DMS 273 (cell line): ENCODE data around the gene KIF4B.

Experiments used
- DNase-seq: peaks from one replicate; lab custom pipeline; 2025; ENCODE audit not compliant: unreplicated experiment; lab: John Stamatoyannopoulos, UW

Gene KIF4B

DNA sequence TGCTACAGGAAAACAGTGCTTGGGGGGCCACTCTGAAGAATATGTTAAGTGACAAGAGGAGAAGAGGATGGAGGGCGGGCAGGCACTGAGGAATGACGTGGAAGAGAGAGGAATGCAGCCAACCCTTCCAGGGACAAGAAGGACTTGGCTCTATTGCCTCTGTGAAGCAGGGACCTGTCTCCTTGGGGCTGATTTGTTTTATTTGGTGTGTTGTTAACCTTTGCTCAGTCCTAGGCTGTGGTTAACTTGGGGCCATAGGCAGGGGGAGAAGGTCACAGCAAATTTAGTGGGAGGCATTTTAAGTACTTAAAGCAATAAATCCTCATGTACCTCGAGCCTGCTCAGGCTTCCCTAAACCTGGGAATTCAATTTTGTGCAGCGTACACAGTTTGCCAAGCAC is 39.9 kb downstream of the KIF4B start:
- no peak for DNase-seq

DNA sequence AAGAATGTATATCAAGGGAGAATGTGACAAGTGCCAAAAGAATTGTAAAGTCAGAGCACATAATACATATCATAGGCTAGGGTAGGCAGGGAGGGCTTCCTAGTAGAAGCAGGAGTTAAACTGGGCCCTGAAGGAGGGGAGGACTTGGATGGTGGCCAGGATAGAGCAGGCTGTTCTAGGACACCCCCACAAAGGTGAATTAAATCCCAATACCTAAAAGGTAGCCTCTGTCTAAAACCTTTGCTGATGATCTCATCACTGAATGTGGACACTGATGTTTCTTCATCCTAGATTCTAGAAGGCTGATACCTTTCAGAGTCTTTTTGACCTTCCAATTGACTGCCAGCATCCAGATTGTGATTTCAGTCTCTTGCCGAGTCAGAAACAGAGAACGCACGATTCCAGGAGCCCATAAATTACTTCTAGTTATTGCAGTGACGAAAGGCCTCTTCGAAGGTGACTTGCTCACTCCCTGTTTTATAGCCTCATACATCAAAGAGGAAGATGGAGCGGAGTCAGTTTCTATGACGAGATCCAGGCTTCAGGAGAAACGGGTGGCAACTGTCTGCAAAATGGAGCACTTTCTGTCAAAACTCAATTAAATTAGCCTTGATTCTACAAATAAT is 43.2 kb downstream of the KIF4B start:
- no peak for DNase-seq

DNA sequence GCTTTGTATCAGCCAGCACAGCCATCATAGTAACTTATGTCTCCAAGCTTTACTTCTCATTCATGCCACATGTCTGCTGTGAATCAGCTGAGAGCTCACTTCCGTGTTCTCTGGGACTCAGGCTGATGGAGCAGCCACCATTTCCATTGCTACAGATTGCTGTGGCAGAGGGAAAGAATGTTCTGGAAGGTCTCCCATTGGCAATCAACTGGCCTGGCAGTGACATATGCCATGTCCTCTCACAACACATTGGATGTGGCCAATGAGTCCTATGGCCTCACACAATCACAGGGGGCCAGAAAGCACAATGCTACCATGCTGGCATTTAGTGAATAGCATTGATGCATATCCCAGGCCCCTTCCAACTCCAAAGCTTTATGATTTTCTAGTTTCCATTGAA is 44.1 kb downstream of the KIF4B start:
- no peak for DNase-seq

DNA sequence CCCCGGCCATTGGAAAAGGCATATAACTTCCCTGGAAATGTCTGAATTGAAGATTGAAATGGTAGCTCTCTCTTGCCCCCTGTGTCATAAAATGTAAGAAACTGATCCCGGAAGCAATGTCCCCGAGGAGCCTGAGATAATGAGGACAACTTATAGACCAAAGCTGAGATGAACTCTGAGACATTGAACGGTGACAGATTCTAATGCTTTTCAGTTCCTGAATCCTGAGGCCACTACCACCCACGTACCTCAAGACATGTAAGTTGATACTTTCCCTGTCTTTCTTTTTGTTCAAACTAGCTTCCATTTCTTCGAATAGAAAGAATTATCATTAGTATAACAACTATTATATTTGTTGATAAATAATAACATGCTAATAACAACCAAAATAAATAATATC is 51.0 kb downstream of the KIF4B start:
- no peak for DNase-seq

DNA sequence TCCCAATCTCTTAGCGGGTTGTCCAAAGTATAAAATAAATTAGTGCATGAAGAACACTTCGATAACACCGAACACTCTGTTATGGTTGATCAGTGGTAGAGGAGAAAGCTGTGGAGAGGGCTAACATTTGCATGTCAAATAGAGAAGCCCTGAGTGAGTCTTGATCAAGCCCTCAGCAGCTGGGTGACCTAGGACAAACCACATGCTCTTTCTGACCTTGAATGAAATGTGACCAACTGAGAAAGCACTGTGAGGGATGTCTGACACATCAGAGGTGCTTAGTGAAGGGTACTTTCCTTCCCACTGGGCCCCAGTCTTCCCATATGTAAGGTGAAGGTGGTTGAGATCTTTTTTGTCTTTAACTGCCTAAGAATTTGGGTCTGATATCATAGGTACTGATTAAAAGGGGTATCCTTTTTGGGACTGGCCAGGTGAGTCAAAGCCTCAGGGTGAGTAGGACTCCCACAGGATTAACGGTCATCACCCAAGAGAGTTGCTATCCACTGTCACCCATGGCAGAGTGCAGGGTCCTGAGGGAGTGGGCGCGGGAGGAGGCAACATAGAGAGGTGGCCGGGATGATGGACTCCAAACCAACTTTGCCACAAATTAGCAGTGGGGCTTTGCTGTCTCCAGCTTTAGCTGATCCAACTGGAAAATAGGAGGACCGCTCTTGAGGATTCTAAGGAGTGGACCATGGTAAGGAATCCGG is 53.5 kb downstream of the KIF4B start:
- no peak for DNase-seq
